Embryonic facial prominence (tissue), 1 donor: ENCODE measurements around the gene STAT3.
"Not testable (repeated sequence)": the region's sequence is repeated elsewhere in the genome, so short reads cannot be mapped to it uniquely, and the experiment has no call there.

Source experiments
- DNase-seq: peaks from one replicate; pipeline ENCODE4 v3.0.0-alpha.2; 2016; ENCODE audit errors: extremely low spot score

The STAT3 gene

DNA sequence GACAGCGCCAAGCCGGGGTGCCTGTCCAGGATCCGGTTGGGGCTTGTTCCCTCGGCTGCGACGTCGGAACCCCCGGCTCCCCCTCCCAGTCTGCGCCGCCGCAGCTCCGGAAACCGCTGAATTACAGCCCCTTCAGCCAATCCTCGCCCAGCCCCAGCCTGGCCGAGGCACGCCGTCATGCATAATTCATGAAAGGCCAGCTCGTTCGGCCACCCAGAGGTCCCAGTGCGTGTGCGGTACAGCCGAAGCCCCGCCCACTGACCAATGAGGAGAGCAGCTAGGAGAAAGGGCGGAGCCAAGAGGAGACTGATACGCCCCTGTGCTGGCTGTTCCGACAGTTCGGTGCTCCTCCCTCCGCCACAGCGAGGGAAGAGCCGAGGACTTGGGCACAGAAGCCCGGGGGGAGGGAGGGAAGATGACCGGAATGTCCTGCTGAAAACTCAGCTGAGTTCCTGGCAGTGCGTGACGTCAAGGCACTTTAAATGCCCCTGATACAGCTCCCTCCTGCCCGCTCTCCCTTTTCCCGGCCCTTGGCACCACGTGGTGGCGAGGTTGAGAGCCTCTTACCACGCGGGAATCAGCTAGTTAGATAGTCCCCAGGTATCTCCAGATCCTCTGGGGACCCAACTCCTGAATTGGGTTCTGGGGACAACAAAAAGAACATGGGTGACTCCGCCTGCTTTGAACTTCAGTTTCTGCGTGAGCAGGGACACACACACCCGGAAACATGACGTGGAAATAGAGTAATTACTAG lies at the start of gene STAT3:
TSS of gene STAT3 (minus strand) at position 62 of the 754 bp plus-strand sequence. CDS start 39,926 bp downstream, outside the sequence.
- peak; percentile 100 for DNase-seq

DNA sequence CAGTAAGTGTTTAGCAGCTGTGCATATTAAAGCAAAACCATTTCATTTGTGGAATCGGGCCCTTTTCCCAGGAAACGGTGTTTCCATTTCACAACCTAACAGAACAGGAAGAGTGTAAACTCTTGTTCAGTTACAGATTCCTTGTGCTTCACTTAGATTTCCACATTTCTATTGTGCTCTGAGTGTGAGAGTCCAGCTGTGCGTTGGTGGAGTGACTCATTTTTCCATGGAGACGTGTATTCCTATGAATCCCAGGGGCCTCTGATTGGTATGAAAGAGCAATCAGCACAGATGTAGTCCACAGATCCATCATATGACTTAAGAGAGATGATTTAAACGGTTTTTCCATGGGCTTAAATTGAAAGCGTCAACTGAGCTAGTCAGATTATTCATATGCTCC lies 48.1 kb upstream of the STAT3 start:
- DNase-seq: no peak

DNA sequence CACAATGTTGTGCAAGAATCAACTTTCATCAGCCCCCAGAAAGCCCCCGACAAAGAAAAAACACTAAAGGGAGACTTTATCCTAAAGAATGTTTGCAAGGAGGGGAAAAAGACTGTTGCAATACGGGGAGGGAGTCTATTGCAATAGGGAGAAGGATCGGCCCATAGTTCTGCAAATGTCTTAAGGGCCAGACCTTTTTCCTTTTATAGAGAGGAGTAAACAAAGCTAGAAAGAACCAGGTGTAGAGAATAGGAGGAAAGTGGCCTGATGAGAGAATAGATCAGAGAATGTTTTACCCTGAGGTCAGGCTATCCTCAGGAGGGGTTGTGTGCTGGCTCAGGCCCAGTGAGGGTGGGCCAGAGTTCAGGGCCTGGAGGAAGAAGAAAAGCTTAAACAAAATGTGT lies 43.5 kb upstream of the STAT3 start:
- DNase-seq: no peak

GRCh38 chr17:42429726-42430447 lies 41.6 kb upstream of the STAT3 start:
- no peak for DNase-seq

GRCh38 chr17:42428141-42428944 lies 40.1 kb upstream of the STAT3 start:
- no peak for DNase-seq

DNA sequence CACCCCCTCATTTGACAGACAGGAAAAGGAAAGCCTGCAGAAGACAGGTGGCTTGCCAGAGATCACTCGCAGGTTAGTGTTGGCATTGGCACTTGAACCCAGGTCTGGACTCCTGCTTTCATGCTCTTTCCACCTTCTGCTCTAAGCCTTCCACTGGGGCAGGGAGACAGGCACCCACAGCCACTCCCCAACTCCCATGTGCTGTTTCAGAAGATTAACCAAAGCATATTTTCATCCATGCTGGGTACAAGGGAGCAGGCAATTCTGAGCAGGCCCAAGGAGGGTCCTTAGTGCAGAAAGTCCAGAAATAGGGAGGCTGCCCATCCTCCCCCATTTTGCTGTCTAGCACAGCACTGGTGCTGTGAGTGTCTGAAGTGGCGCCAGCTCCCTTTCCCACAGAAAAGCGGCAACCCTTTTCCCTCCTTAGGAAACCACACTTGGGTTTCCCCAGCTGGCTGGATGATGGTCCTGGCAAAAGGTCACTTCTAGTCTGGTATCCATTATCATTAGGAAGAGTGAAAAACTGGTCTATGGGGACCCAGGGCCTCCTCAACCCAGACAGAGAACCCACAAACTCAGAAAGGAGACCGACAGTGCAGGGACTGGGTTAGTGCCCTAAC lies 36.9 kb upstream of the STAT3 start:
- no peak for DNase-seq

- DNase-seq: no peak
Observed at GRCh38 chr17:42423766-42424165, 35.5 kb upstream of the STAT3 start.

DNA sequence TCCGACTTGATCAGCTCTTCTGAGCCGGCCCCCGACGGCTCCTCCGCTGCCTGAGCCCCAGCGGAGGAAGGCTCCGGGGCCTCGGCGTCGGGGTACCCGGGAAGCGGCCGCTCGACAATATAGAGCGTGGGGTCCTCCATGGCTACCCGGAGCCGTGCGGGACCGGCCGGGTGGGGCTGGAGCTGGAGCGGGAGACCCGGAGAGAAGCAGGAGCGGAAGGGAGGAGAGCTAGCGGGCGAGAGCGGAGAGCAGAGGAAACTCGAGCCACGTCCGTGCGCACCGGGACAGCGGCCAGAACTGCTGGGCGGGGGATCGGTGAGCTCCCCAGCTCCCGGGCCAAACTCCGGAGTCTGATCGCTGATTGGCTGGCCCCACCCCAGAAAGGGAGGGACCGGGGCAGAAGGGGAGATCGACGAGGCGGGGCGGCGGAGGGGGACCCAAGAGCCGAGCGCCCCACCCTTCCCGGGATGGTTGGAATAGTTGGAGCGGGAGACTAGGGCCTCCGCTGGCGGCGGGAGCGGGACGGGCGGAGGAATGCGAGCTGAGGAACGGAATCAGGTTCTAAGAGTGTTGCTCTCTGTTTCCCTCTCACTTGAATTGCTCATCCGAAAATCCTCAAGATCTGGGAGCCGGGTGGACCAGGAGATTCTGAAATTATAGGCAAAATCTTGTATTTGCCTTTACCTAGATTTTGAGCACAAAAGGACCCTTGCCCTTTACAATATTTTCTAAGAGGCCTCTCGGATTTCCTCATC lies 34.9 kb upstream of the STAT3 start, which contains the start of gene CAVIN1:
TSS of gene CAVIN1 (minus strand) at position 299 of the 755 bp plus-strand sequence. CDS start at position 140, 159 bp downstream.
- DNase-seq: peak; percentile 93

GRCh38 chr17:42422412-42422957 lies 34.2 kb upstream of the STAT3 start:
- DNase-seq: no peak

GRCh38 chr17:42421507-42422338 lies 33.5 kb upstream of the STAT3 start:
- DNase-seq: no peak

DNA sequence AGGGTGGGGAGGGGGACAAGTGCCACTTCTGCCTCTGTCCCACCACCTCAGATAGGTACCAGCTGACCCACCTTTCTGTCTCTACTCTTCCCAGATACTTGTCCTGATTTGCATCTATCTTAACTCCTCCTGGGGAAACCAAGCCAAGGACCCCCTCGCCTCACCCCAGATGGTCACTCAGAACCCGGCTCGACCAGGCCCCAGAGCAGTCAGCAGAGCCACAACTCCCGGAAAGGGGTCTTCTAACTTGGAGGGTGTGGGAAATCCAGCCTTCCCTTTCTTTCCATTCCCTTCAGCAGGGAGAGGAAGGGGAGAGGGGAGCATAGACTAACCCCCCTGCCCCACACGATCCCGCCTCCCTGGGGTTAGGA lies 32.9 kb upstream of the STAT3 start:
- no peak for DNase-seq

DNA sequence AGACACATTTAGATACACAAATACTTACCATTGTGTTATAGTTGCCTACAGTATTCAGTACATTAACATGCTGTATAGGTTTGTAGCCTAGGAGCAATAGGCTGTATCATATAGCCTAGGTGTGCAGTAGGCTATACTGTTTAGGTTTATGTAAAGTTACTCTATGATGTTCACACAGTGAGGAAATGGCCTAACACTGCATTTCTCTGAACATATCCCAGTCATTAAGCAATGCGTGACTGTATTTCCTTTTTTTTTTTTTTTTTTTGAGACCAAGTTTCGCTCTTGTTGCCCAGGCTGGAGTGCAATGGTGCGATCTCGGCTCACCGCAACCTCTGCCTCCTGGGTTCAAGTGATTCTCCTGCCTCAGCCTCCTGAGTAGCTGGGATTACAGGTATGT lies 29.7 kb upstream of the STAT3 start:
- DNase-seq: not testable (repeated sequence)

- DNase-seq: no peak
Observed at GRCh38 chr17:42414704-42415409, 26.6 kb upstream of the STAT3 start.

DNA sequence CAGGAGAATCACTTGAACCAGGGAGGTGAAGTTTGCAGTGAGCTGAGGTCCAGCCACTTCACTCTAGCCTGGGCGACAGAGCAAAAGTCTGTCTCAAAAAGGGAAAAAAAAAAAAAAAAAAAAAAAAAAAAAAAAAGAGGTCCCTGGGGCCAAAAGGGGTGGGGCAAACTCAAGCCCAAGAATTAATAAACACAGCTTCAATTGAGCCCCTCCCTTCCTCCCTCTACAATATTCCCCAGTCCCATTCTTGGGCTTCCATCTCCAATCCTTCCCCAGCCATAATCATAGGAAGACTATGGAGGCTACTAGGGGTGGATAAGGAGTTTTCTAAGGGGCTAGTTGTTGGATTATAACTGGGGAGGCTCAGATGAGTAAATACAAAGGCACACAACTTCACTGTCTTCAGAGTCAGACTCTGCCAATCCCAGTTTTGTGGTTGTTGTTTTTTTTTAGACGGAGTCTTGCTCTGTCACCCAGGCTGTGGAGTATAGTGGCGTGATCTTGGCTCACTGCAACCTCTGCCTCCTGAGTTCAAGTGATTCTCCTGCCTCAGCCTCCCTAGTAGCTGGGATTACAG lies 25.3 kb upstream of the STAT3 start:
- no peak for DNase-seq

GRCh38 chr17:42411905-42412679 lies 23.9 kb upstream of the STAT3 start:
- DNase-seq: no peak

DNA sequence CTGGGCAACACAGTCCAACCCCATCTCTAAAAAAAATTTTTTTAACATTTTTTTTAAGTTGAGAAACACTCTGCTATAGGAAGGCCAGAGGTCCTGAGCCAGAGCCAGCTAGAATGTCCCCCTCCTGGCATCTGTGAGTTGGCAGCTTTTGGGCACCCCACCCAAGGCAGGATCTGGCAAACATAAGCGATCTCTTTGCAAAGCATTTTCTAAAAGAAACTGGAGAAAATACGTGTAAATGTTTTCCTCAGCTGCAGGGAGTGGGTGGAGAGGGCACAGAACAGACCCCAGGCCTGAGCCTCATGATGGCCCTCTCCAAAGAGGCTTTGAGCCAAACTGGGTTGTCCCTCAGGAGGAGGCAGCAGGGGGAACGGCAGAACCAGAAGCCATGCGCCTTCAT lies 23.1 kb upstream of the STAT3 start:
- DNase-seq: no peak

GRCh38 chr17:42410319-42410685 lies 22.1 kb upstream of the STAT3 start:
- DNase-seq: no peak
